Uterus (tissue), 4 donors: ENCODE results near the gene STARD10. TPM values are rescaled to one million over a fixed set of nuclear protein-coding genes. Genes with fewer than 3 reads are reported as not detected.

Source experiments
- DNase-seq, 2 donors: peaks; one replicate each; pipeline ENCODE4 v3.0.0-alpha.2; 2019 to 2020
- H3K27ac ChIP-seq, 2 donors: fragments of 200-600 bp; sonication (generic); 1 replicate in 1 of 2; 2 replicates in 1 of 2; pipeline ENCODE4 v1.5.1; 2016 to 2018
- H3K27me3 ChIP-seq, 2 donors: fragments of 200-600 bp; sonication (generic); one replicate each; pipeline ENCODE4 v1.5.1; 2018 to 2019; ENCODE audit warnings: control low read depth in 1 of 2
- H3K36me3 ChIP-seq, 2 donors: fragments of 200-600 bp; sonication (generic); one replicate each; pipeline ENCODE4 v1.5.1; 2019; ENCODE audit warnings: control low read depth in 1 of 2
- H3K4me1 ChIP-seq, 2 donors: fragments of 200-600 bp; sonication (generic); one replicate each; pipeline ENCODE4 v1.5.1; 2018 to 2019; ENCODE audit warnings: control low read depth in 1 of 2
- H3K4me3 ChIP-seq, 2 donors: fragments of 200-600 bp; sonication (generic); 1 replicate in 1 of 2; 2 replicates in 1 of 2; pipeline ENCODE4 v1.5.1; 2018 to 2019; ENCODE audit warnings: mild to moderate bottlenecking in 1 of 2
- H3K9me3 ChIP-seq, 2 donors: fragments of 200-600 bp; sonication (generic); one replicate each; pipeline ENCODE4 v1.5.1; 2019; ENCODE audit warnings: control low read depth in 1 of 2
- POLR2A ChIP-seq, 2 donors: fragments of 450-650 bp; IDR thresholded peaks; one replicate each; pipeline ENCODE4 v1.6.1; 2016; ENCODE audit warnings: antibody characterized with exemption in 2 of 2, mild to moderate bottlenecking in 1 of 2, moderate library complexity in 1 of 2
- intact Hi-C: fragments of 100-400 bp; cut with DNase I; formaldehyde crosslinking; loops from one replicate; pipeline ENCODE4 v1.15.1; 2023; ENCODE audit warnings: low total_unique reads
- total RNA-seq, 4 donors: library from RNA; depleted of rRNA in 3 of 4; stranded (reverse); fragments of >200 nt in 3 of 4; gene quantifications; one replicate each; pipeline versions ENCODE4 v1.1.0 to v1.2.4, GENCODE V29; 2014 to 2023
- TF ChIP-seq, protein P1 (sequence below), 4 experiments: fragments of 200-600 bp in 2 of 4; fragments of 450-650 bp in 2 of 4; sonication (generic) in 2 of 4; IDR thresholded peaks; one replicate each; pipeline ENCODE4 v1.5.1; 2016 to 2019; ENCODE audit warnings: antibody characterized with exemption in 4 of 4, mild to moderate bottlenecking in 2 of 4, moderate library complexity in 1 of 4
- donor health status: DM: yes; HTN: yes; CAD: no.

The STARD10 gene
- total RNA-seq, 4 donors from 2014 or later, result 19.1 to 85.3 (median 53.0) TPM

DNA sequence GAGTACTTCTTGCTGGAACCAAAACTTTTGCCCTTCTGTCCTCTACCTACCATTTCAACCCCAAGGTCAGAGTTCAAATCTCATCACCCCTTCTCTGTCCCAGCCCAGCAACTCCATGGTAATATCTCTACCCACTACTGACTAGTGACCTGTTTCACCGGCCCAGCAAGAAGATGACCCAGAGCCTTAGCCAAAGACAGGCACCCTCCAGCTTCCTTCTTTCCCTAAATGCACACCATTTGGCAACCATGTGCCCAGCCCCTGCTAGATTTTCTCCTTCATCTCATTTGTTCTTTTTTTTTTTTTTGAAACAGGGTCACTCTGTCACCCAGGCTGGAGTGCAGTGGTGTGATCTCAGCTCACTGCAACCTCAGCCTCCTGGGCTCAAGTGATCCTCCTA lies 56.5 kb downstream of the STARD10 start:
- TF ChIP-seq POLR2A (IDR thresholded peaks at IDR 0.05), result no peak
- TF ChIP-seq, protein P1, sequence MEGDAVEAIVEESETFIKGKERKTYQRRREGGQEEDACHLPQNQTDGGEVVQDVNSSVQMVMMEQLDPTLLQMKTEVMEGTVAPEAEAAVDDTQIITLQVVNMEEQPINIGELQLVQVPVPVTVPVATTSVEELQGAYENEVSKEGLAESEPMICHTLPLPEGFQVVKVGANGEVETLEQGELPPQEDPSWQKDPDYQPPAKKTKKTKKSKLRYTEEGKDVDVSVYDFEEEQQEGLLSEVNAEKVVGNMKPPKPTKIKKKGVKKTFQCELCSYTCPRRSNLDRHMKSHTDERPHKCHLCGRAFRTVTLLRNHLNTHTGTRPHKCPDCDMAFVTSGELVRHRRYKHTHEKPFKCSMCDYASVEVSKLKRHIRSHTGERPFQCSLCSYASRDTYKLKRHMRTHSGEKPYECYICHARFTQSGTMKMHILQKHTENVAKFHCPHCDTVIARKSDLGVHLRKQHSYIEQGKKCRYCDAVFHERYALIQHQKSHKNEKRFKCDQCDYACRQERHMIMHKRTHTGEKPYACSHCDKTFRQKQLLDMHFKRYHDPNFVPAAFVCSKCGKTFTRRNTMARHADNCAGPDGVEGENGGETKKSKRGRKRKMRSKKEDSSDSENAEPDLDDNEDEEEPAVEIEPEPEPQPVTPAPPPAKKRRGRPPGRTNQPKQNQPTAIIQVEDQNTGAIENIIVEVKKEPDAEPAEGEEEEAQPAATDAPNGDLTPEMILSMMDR (IDR thresholded peaks at IDR 0.05), result no peak
- peak overlapping the region in 1 of 2 donors; percentile 48 for H3K27ac ChIP-seq
- intact Hi-C loops, result no loop called here
- H3K9me3 ChIP-seq, result no peaks in the 10 kb centered on the region
- H3K27me3 ChIP-seq, result no peaks in the 10 kb centered on the region
- DNase-seq, result no peak
- H3K36me3 ChIP-seq, result no peaks in the 10 kb centered on the region
- H3K4me1 ChIP-seq, result no peaks in the 10 kb centered on the region
- H3K4me3 ChIP-seq, result no peak overlapping the region

DNA sequence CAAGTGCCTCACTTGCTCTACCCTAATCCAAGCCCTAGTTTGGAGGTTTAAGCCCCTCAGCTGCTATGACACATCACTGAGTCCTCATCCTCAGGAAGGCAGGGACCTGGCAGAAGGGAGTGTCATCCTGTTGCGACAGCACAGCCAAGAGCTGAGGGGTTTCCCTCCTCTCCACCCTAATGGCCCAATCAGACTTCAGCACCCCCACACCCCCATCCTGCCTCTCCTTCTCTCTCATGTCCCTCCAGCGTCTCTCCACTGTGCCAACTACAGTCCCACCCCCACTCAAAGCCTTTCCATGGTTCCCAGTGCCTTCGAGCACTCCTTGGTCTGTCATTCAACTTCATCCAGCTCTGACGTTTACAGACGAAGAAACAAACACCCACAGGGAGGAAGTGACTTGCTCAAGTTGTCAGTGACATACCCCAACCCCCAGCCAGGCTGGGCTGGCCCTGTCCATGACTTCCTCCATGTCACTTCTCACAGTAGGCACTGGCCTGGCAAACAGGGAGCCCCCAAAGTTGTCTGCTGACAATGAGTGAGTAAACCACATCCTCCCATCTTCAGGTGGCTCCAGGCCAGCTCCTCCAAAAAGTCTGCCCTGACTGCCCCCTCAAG lies 57.3 kb downstream of the STARD10 start:
- H3K36me3 ChIP-seq, result no peaks in the 10 kb centered on the region
- no peaks in the 10 kb centered on the region for H3K4me1 ChIP-seq
- H3K4me3 ChIP-seq, result no peak overlapping the region
- DNase-seq, result no peak
- H3K27me3 ChIP-seq, result no peaks in the 10 kb centered on the region
- TF ChIP-seq POLR2A (IDR thresholded peaks at IDR 0.05), result no peak
- TF ChIP-seq, protein P1 (IDR thresholded peaks at IDR 0.05), result no peak
- H3K9me3 ChIP-seq, result no peaks in the 10 kb centered on the region
- intact Hi-C loops, result no loop called here
- H3K27ac ChIP-seq, result peak overlapping the region in 1 of 2 donors; percentile 46

DNA sequence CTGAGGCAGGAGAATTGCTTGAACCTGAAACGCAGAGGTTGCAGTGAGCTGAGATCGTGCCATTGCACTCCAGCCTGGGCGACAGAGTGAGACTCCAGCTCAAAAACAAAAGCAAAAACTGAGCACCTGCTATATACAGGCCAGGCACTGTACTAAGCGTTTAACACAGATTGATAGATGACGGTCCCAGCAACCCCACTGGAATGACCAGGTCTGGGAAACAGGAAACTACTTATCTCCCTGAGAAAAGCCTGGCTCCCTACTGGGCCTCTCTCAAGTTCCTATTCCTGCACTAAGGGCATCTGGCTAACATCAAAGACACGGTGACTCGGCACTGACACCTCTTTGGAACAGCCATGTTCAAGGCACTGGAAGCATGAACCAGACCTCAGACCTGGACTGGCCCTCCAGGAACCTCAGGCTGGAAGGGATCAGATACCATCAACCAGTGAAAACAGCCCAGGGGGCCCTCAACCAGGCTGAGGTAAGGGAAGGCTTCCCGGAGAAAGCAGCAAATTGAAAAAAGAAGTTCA lies 58.3 kb downstream of the STARD10 start:
- H3K4me3 ChIP-seq, result no peak overlapping the region
- peak in 1 of 2 donors; percentile 73 for DNase-seq
- intact Hi-C loops, result no loop called here
- no peaks in the 10 kb centered on the region for H3K4me1 ChIP-seq
- no peak for TF ChIP-seq POLR2A (IDR thresholded peaks at IDR 0.05)
- TF ChIP-seq, protein P1 (IDR thresholded peaks at IDR 0.05), result no peak
- H3K9me3 ChIP-seq, result no peaks in the 10 kb centered on the region
- H3K27me3 ChIP-seq, result no peaks in the 10 kb centered on the region
- H3K36me3 ChIP-seq, result no peaks in the 10 kb centered on the region
- H3K27ac ChIP-seq, result peak overlapping the region; percentile 38 to 46

DNA sequence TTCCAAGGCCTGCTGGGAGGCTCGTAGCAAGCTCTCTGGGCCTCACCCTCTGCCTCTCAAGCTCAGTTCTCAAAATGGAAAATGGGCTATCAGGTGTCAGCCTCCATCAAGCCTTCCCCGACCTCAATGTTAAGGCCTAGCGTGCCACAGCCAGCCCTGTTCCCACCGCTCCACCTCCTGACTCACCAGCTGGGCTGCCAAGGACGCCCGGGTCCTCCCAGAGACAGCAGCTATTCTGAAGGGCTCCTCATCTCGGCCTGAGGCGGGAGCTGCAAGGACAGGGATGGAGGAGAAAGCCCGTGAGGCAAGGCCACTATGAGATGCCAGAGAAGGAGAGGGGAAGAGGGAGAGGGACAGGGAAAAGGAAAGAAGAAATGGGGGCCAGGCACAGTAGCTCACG lies 61.5 kb downstream of the STARD10 start:
- Histone ChIP-seq H3K4me1 (no peaks in the 10 kb centered on the region), H3K36me3 (no peaks in the 10 kb centered on the region), H3K9me3 (no peaks in the 10 kb centered on the region), H3K27ac (no peak overlapping the region), H3K4me3 (no peak overlapping the region), H3K27me3 (no peaks in the 10 kb centered on the region)
- DNase-seq, result no peak
- TF ChIP-seq POLR2A (IDR thresholded peaks at IDR 0.05), result no peak
- TF ChIP-seq, protein P1 (IDR thresholded peaks at IDR 0.05), result no peak
- intact Hi-C loops, result no loop called here

DNA sequence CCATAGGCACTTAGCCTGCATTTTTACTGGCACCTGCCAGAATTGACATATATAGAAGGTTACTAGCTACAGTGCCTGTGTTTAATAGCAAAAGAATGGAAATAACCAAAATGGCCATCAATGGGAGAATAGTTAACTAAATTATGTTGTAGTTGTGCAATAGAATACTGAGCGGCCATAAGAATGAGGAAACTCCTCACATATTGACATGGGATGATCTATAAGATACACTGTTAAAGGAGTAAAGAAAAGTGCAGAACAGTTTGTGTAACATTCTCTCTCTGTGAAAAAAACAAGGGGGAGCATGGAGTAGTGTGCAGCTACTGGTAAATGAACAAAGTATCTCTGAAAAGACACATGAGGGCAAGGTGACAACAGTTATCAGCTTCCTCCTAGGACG lies 63.1 kb downstream of the STARD10 start:
- H3K9me3 ChIP-seq, result no peaks in the 10 kb centered on the region
- no peak for DNase-seq
- H3K27me3 ChIP-seq, result no peaks in the 10 kb centered on the region
- intact Hi-C loops, result no loop called here
- TF ChIP-seq POLR2A (IDR thresholded peaks at IDR 0.05), result no peak
- TF ChIP-seq, protein P1 (IDR thresholded peaks at IDR 0.05), result no peak
- H3K27ac ChIP-seq, result no peak overlapping the region
- no peak overlapping the region for H3K4me3 ChIP-seq
- no peaks in the 10 kb centered on the region for H3K36me3 ChIP-seq
- no peaks in the 10 kb centered on the region for H3K4me1 ChIP-seq
